ENCODE measurements around the gene SMAD2. TPM values are rescaled to one million over a fixed set of nuclear protein-coding genes. Genes with fewer than 3 reads are reported as not detected.

The SMAD2 gene
- total RNA-seq, 1 donor from 2014 or later = 144 TPM

GRCh38 chr18:47881752-47882455 lies 48.6 kb downstream of the SMAD2 start:
- Histone ChIP-seq H2AFZ (ENCODE audit: low read depth, low read length) (no peak overlapping the region), H3K27me3 (ENCODE audit: insufficient read depth, low read length) (no peaks in the 10 kb centered on the region), H3K4me3 (ENCODE audit: insufficient read depth, low read depth, low read length) (no peak overlapping the region), H3K79me2 (ENCODE audit: insufficient read depth, low read length) (peaks cover 38% of the 10 kb centered on the region), H4K20me1 (ENCODE audit: insufficient read depth, low read length) (peaks cover 35% of the 10 kb centered on the region), H3K9me3 (ENCODE audit: insufficient read depth, low read depth, low read length) (no peaks in the 10 kb centered on the region), H3K4me1 (ENCODE audit: insufficient read depth, low read length) (peaks cover 21% of the 10 kb centered on the region), H3K27ac (ENCODE audit: low read depth, low read length) (peak overlapping the region; percentile 62), H3K36me3 (ENCODE audit: insufficient read depth, low read length) (no peaks in the 10 kb centered on the region), H3K4me2 (ENCODE audit: low read length) (peak overlapping the region; percentile 67), H3K9ac (ENCODE audit: low read length) (peak overlapping the region; percentile 51)
- FAIRE-seq (peak; percentile 9), DNase-seq (ENCODE audit: low read depth) (peak; percentile 68)
- no peaks in the 10 kb centered on the region for H3K9me3 Mint-ChIP-seq (ENCODE audit: unreplicated experiment)
- H3K27ac Mint-ChIP-seq (ENCODE audit: unreplicated experiment) = peak overlapping the region; percentile 47
- no peak for TF ChIP-seq EZH2 (IDR thresholded peaks at IDR 0.05; ENCODE audit: insufficient read depth, low read length)
- TF ChIP-seq CTCF (IDR thresholded peaks at IDR 0.05; ENCODE audit: insufficient read depth, low read depth, low read length) = no peak
- peaks cover 3% of the 10 kb centered on the region for H3K36me3 Mint-ChIP-seq (ENCODE audit: low read depth, unreplicated experiment)
- no peak overlapping the region for H3K4me3 Mint-ChIP-seq (ENCODE audit: unreplicated experiment)
- H3K4me1 Mint-ChIP-seq (ENCODE audit: low read depth, unreplicated experiment) = peaks cover 25% of the 10 kb centered on the region
- no peaks in the 10 kb centered on the region for H3K27me3 Mint-ChIP-seq (ENCODE audit: low read depth, unreplicated experiment)

DNA sequence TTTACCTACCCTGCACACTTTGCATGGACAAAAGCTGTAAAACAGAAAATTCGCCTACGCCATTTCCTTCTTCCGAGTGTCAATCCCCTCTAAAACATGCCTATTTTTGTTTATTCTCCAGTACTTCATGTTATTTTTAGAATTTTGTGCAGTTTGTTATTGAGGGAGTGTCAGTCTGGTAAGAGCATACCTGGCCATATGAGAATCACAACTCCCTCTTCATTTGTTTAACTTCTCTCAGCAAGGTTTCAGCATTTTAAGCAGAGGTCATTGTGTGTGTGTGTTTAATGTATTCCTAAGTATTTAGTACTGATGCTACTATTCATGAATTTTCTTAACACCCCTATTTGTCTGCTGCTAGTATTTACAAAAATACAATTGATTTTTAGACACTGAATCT lies 49.4 kb downstream of the SMAD2 start:
- Mint-ChIP-seq H3K27me3 (ENCODE audit: low read depth, unreplicated experiment) (no peaks in the 10 kb centered on the region), H3K27ac (ENCODE audit: unreplicated experiment) (no peak overlapping the region), H3K9me3 (ENCODE audit: unreplicated experiment) (no peaks in the 10 kb centered on the region), H3K4me1 (ENCODE audit: low read depth, unreplicated experiment) (peaks cover 25% of the 10 kb centered on the region), H3K4me3 (ENCODE audit: unreplicated experiment) (no peak overlapping the region), H3K36me3 (ENCODE audit: low read depth, unreplicated experiment) (peaks cover 2% of the 10 kb centered on the region)
- H3K4me3 ChIP-seq (ENCODE audit: insufficient read depth, low read depth, low read length) = no peak overlapping the region
- no peak overlapping the region for H3K27ac ChIP-seq (ENCODE audit: low read depth, low read length)
- peak overlapping the region; percentile 67 for H3K4me2 ChIP-seq (ENCODE audit: low read length)
- H3K9ac ChIP-seq (ENCODE audit: low read length) = peak overlapping the region; percentile 51
- H3K79me2 ChIP-seq (ENCODE audit: insufficient read depth, low read length) = peaks cover 38% of the 10 kb centered on the region
- H3K9me3 ChIP-seq (ENCODE audit: insufficient read depth, low read depth, low read length) = no peaks in the 10 kb centered on the region
- H3K27me3 ChIP-seq (ENCODE audit: insufficient read depth, low read length) = no peaks in the 10 kb centered on the region
- peaks cover 35% of the 10 kb centered on the region for H4K20me1 ChIP-seq (ENCODE audit: insufficient read depth, low read length)
- no peaks in the 10 kb centered on the region for H3K36me3 ChIP-seq (ENCODE audit: insufficient read depth, low read length)
- FAIRE-seq (no peak), DNase-seq (ENCODE audit: low read depth) (no peak)
- TF ChIP-seq CTCF (IDR thresholded peaks at IDR 0.05; ENCODE audit: insufficient read depth, low read depth, low read length) (no peak), EZH2 (IDR thresholded peaks at IDR 0.05; ENCODE audit: insufficient read depth, low read length) (no peak)
- peaks cover 21% of the 10 kb centered on the region for H3K4me1 ChIP-seq (ENCODE audit: insufficient read depth, low read length)
- H2AFZ ChIP-seq (ENCODE audit: low read depth, low read length) = no peak overlapping the region

DNA sequence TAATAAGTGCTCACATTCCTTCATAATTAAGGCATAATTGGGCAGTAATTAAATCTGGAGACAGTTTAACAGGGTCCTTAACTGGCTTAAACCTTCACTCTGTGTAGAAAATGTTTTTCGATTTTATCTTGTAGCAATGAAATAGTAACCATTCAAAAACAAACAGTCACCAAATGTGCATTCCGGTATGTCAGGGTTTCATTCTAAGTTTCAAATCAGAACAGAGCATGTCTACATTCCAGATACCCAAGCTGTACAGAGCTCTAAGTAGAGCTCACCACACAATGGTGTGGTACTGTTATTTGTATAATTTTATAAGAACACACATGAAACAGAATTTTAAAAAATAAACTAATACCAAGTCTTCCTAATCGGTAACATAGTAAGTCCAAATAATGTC lies 52.6 kb downstream of the SMAD2 start:
- Histone ChIP-seq H3K9me3 (ENCODE audit: insufficient read depth, low read depth, low read length) (no peaks in the 10 kb centered on the region), H3K4me2 (ENCODE audit: low read length) (no peak overlapping the region), H3K27me3 (ENCODE audit: insufficient read depth, low read length) (no peaks in the 10 kb centered on the region), H3K79me2 (ENCODE audit: insufficient read depth, low read length) (peaks cover 50% of the 10 kb centered on the region), H3K9ac (ENCODE audit: low read length) (no peak overlapping the region), H3K4me1 (ENCODE audit: insufficient read depth, low read length) (peaks cover 11% of the 10 kb centered on the region), H3K27ac (ENCODE audit: low read depth, low read length) (no peak overlapping the region), H4K20me1 (ENCODE audit: insufficient read depth, low read length) (peaks cover 37% of the 10 kb centered on the region), H2AFZ (ENCODE audit: low read depth, low read length) (no peak overlapping the region), H3K4me3 (ENCODE audit: insufficient read depth, low read depth, low read length) (no peak overlapping the region), H3K36me3 (ENCODE audit: insufficient read depth, low read length) (no peaks in the 10 kb centered on the region)
- Mint-ChIP-seq H3K4me3 (ENCODE audit: unreplicated experiment) (no peak overlapping the region), H3K4me1 (ENCODE audit: low read depth, unreplicated experiment) (peaks cover 37% of the 10 kb centered on the region), H3K27ac (ENCODE audit: unreplicated experiment) (no peak overlapping the region), H3K9me3 (ENCODE audit: unreplicated experiment) (no peaks in the 10 kb centered on the region), H3K27me3 (ENCODE audit: low read depth, unreplicated experiment) (no peaks in the 10 kb centered on the region), H3K36me3 (ENCODE audit: low read depth, unreplicated experiment) (peaks cover 2% of the 10 kb centered on the region)
- DNase-seq (ENCODE audit: low read depth) (peak; percentile 17), FAIRE-seq (no peak)
- TF ChIP-seq CTCF (IDR thresholded peaks at IDR 0.05; ENCODE audit: insufficient read depth, low read depth, low read length) = no peak

Data from astrocyte (in vitro differentiated cells and primary cell).